ENCODE measurements around the gene ACTL10.

ACTL10 gene

GRCh38 chr20:33647603-33648395, 18.9 kb upstream of the ACTL10 start:
- POLR2A ChIA-PET (ENCODE audit: low non-redundant PET) = no interaction called here
- TF ChIP-seq, protein P1, sequence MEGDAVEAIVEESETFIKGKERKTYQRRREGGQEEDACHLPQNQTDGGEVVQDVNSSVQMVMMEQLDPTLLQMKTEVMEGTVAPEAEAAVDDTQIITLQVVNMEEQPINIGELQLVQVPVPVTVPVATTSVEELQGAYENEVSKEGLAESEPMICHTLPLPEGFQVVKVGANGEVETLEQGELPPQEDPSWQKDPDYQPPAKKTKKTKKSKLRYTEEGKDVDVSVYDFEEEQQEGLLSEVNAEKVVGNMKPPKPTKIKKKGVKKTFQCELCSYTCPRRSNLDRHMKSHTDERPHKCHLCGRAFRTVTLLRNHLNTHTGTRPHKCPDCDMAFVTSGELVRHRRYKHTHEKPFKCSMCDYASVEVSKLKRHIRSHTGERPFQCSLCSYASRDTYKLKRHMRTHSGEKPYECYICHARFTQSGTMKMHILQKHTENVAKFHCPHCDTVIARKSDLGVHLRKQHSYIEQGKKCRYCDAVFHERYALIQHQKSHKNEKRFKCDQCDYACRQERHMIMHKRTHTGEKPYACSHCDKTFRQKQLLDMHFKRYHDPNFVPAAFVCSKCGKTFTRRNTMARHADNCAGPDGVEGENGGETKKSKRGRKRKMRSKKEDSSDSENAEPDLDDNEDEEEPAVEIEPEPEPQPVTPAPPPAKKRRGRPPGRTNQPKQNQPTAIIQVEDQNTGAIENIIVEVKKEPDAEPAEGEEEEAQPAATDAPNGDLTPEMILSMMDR (conservative IDR thresholded peaks at IDR 0.05; ENCODE audit: low read depth) = no peak
- CTCF ChIA-PET = interaction anchor here (0.6 to 4.0 kb wide), 2 partner anchors 20 to 32 kb away, joined by 3 to 25 read pairs; no protein-coding TSS in a partner anchor
- DNase-seq (ENCODE audit: low spot score) = no peak
- peak overlapping the region; percentile 82 for H3K27ac ChIP-seq

- peak overlapping the region; percentile 82 for H3K27ac ChIP-seq
- ChIA-PET POLR2A (ENCODE audit: low non-redundant PET) (no interaction called here), CTCF (interaction anchor here (4.0 kb wide), 1 partner anchor 20 kb away, joined by 25 read pairs; no protein-coding TSS in a partner anchor)
- DNase-seq (ENCODE audit: low spot score) = peak; percentile 41
- TF ChIP-seq, protein P1 (conservative IDR thresholded peaks at IDR 0.05; ENCODE audit: low read depth) = no peak
Measured at GRCh38 chr20:33648396-33649004, 18.2 kb upstream of the ACTL10 start.

DNA sequence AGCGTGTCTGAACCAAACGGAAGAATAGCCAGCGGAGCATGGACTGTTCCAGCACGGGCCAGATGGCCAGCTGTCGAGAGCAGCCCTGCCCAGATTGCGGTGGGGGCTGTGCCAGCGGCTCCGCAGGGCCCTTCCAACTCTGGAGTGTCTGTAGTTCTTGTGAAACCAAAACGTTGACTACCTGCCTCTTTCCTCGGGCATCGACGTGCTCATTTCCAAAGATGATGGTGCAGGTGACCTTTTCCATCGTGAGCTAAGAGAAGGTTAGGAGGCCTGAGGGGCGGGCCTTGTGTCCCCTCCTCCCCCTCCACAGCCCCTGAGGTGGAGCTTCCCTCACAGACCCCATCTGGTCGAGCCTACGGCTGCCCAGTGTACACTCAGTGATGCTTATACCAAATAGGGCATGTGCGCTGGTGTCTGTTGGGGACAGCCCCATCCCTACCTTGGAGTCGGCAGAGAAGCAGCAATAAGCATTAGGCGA, 17.5 kb upstream of the ACTL10 start:
- ChIA-PET CTCF (interaction anchor here (4.0 kb wide), 1 partner anchor 19 kb away, joined by 25 read pairs; no protein-coding TSS in a partner anchor), POLR2A (ENCODE audit: low non-redundant PET) (no interaction called here)
- DNase-seq (ENCODE audit: low spot score) = no peak
- H3K27ac ChIP-seq = peak overlapping the region; percentile 4; the same call in 1 of the 2 replicates
- TF ChIP-seq, protein P1 (conservative IDR thresholded peaks at IDR 0.05; ENCODE audit: low read depth) = no peak

- POLR2A ChIA-PET (ENCODE audit: low non-redundant PET) = interaction anchor here (0.7 kb wide), 1 partner anchor 162 kb away, joined by 4 read pairs; no protein-coding TSS in a partner anchor
- DNase-seq (ENCODE audit: low spot score) = no peak
- CTCF ChIA-PET = interaction anchor here (0.6 to 4.0 kb wide), 4 partner anchors 11 to 318 kb away, joined by 3 to 25 read pairs (median 4); no protein-coding TSS in a partner anchor
- TF ChIP-seq, protein P1 (conservative IDR thresholded peaks at IDR 0.05; ENCODE audit: low read depth) = no peak
- peak overlapping the region; percentile 20 for H3K27ac ChIP-seq
Measured at GRCh38 chr20:33650111-33650752, 16.5 kb upstream of the ACTL10 start.

GRCh38 chr20:33650753-33651561, 15.8 kb upstream of the ACTL10 start:
- peak; percentile 78 for DNase-seq (ENCODE audit: low spot score)
- H3K27ac ChIP-seq = peak overlapping the region; percentile 20; the same call in 1 of the 2 replicates
- CTCF ChIA-PET = interaction anchor here (0.6 to 1.4 kb wide), 5 partner anchors 11 to 193 kb away, joined by 3 to 4 read pairs (median 3); no protein-coding TSS in a partner anchor
- TF ChIP-seq, protein P1 (conservative IDR thresholded peaks at IDR 0.05; ENCODE audit: low read depth) = no peak
- POLR2A ChIA-PET (ENCODE audit: low non-redundant PET) = no interaction called here
